Activated CD8-positive, alpha-beta memory T cell treated with anti-CD3 and anti-CD28 coated beads for 4 hours (primary cell): ENCODE data around the gene ABLIM1.

Experiments
- DNase-seq, 2 donors: peaks; one replicate each; pipeline ENCODE4 v3.0.0-alpha.2; 2020; ENCODE audit warnings: low read depth in 2 of 2

Gene ABLIM1

DNA sequence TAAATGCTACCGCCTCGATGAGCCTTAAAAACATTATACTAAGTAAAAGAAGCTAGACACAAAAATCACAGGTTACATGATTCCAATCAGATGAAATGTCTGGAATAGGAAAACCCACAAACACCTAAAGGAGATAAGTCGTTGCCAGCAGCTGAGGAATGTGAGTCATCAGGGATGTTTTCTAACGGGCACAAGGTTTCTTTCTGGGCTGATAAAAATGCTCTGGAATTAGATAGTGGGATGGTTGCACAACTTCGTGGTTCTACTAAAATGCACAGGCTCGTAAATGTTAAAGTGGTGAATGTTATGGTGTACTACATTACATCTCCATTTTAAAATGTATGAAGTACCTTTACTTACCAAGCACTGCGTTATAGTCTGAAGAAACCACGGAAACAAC lies 9.7 kb downstream of the ABLIM1 start:
- DNase-seq: no peak

DNA sequence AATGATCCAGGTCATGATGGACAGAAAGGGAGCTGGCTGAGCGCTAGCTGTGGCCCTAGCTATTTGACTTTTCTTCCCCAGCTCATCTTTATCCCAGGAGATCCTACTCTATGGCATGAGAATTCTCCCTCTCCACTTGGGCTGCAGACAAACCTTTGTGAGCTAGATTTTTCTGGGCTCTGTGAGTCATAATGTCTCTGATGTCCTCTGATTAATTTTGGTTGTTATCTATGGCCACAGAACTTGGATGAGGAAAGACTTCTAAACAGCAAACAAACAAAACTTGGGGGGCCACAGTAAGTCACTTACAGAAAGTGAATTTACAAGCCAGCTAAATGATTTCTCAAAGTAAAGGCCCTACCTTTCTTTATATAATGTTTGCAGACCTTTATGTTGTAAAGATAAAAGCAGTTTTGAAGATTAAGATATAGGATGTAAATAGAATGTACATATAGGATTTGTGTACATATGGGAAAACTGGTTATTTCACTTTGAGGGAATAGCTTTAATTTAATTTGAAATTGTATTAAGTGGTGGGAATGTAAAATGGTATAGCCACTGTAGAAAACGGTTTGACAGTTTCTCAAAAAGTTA lies 10.4 kb downstream of the ABLIM1 start:
- DNase-seq: no peak

DNA sequence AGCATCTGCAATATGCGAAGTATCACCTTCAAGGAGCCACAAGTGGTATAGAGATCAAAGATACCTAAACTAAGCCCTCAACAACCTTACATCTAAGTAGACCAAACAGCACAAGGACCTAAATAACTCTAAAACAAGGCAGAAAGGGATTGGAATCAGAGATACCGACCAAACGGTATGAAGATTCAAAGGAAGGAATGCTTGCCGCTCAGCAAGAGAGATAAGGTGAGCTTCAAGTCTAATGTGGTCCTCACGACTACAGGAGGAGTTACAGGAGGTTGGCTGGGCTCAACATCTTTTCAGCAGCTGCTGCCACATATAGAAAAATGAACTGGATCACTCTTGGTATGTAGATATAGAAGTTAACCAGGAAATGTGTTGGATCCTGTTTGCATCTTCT lies 11.6 kb downstream of the ABLIM1 start:
- no peak for DNase-seq

DNA sequence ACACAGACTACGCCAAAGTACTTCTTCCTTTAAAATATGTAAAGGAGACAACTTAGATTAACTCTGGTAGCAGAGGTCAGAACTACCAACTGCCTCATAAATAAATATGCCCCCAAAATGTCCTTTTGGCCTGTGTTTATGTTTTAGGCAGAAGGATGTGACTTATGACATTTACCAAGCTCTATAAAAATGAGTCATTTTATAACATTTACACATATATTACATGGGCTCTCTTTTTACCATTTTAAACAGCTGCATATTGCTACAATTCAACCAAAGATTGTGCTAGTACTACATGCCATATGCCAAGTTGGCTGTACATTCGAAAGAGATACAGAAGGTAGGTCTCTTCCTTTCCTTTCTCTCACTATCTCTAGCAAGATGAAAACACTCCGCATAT lies 12.4 kb downstream of the ABLIM1 start:
- no peak for DNase-seq

DNA sequence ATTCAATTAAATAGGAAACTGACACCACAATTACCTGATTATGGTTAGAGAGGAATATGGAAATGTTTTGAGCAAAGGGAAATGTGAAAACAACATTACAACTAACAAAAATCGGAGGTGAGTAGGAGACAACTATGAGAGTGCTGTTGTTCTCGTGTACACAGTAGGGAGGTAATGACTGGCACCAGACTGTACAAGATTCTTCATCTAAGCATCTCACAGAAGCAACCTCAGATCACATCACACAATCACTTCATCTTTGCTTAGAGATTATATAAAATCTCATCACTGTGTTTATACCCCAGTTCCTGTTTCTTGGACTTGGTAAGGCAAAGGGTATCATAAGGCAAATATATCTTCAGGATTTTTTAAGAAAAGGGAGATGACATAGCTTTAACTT lies 14.9 kb downstream of the ABLIM1 start:
- no peak for DNase-seq

DNA sequence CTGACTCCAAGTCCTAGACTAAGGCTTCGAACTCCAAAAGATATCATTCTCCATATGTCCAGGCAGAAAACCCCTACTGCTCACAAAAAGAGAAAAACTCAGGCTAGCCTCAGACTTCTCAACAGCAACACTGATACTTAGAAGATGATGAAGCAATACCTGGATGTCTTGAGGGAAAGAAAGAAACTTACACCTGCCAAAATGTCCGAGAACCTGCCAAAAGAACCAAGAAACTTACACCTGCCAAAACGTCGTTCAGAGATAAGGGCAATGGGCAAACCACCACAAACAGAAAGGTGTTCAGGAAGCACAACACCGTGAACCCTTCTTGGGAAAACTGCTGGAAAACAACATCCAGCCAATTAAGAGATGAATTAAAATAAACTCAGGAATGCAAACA lies 15.3 kb downstream of the ABLIM1 start:
- DNase-seq: no peak

DNA sequence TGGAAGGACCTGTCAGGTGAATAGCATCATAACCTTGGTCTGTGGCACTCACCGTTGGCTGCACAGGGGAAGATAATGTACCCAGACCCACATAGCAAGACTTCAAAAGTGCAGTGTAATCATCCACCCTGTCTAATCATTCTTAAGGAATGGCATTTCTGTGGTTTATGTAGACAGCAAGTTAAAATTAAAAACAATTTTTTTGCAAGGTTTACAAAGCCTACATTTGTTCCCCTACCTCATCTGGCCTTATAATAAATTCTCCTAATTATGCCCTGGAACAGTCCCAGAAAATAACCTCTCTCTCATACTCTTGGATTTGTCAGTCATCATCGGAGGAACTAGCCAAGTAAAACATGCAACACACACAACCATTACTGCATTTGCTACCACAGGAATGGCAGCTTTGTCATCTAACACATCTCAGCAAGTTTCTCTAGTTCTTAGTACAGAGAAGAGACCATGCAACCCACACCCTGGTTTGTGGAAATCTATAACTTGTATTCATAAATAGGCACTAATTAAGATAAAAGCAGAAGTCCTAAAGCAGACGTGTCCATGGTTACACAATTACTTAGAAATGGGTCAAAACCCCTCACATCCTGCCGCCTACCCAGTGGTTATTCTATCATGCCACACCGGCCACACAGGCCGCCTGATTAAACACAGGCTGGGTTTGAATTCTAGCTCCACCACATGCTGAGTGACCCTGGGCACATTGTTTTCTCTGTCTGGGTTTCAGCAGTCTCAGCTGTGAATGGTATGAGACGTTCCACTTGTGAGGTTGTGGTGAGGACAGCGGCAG lies 19.1 kb downstream of the ABLIM1 start:
- no peak for DNase-seq

DNA sequence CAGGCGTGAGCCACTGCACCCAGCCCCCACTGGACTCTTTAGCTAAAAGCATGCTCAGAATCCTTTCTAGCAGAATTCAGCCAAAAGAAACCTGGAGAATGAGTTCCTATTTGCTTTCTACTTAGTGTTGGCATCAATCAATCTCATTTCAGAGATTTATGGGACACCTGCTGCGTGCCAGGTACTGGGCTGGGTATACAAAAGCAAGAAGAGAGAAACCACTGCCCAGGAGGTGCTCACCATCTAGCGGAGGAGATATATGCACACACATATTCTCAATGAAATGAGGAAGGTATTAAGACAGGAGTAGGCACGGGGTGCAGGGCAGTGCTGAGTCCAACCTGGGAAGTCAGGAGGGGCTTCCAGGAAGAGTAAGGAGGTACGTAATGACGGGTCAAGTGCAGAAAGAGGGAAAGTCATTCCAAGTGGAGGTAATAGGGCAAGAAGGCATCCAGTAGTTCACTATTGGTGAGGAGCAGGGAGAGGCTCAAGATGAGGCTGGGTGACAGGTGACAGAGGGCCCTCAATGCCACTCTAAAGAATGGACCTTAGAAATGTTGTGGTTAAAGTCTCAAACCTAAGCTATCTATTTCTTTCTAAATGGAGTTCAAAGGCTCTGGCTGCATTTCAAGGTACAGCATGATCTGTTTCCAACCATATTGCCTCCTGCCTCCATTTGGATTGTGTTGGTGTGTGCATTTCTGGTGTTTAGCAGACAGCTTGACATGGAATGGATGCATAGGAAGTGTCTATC lies 22.1 kb downstream of the ABLIM1 start:
- DNase-seq: no peak

DNA sequence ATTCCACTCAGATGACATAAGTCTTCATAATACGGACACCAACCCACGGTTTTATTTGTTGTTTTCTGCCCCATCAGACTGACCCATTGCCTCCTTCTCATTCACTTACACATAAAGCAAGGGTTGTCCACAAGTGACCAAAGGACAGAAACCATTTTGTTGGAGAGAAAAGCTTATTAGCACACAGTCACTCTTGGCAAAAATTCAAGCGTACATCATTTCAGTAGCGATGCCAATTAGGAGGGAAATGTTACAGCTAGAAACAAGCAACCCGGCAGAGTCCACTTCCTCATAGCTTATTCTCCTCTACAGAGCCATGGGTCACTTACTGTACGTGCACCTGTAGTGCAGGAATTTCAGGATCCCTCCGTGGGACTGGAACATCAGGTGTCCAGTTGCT lies 23.0 kb downstream of the ABLIM1 start:
- no peak for DNase-seq

DNA sequence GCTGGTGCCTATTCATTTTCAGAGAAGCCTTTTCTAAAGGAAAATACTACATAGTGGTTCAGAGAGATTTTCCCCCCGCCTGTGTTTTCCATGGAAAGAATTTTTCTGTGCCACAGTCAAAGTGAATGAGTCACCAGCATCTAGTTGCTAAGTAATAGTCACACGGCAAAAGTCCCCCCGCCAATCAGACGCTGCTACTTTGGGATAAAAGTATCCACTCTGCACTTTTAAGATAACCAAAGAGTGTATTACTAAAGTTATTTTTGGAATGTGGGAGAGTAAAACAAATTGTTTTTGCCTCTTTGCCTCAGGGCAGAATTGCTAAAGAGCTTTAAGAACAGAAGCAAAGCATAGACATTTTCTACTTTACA lies 23.5 kb downstream of the ABLIM1 start:
- DNase-seq: no peak

DNA sequence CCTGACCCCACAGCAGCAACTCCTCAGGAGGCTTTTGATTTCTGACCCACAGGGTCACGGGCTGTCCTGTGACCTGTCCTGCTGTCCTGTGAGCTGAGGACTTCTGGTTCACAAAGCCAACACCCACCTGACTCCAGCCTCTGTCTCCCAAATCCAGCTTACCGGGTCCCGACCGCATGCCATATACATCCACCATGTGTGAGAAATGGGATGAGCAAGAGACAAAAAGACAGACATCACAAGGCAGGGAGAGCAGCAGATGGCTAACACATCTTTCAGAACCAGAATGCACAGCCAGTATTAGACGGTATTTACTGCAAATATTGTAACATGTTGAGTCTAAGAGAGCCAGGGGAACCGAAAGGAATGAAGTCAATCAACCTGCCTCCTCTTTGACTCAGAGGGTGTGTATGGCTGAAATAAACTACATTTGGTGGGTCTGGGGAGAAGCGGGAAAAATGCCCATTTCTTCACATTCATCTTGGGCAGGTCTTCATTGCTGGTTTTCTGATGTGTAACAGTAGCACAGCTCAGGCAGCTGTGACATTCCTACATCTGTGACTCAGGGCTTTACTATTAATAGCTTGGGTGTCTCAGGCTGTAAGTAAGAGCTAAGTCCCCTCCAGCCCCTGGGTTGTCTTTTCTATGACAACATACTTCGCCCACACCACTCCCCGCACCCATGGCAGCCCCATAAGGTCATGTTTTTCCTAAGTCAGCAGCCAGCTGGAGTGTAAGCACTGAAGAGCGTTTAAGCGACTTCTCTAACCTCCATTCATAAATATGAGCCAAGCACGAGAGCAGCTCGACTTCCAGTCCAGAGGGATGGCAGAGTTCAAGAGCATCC lies 25.0 kb downstream of the ABLIM1 start:
- no peak for DNase-seq

DNA sequence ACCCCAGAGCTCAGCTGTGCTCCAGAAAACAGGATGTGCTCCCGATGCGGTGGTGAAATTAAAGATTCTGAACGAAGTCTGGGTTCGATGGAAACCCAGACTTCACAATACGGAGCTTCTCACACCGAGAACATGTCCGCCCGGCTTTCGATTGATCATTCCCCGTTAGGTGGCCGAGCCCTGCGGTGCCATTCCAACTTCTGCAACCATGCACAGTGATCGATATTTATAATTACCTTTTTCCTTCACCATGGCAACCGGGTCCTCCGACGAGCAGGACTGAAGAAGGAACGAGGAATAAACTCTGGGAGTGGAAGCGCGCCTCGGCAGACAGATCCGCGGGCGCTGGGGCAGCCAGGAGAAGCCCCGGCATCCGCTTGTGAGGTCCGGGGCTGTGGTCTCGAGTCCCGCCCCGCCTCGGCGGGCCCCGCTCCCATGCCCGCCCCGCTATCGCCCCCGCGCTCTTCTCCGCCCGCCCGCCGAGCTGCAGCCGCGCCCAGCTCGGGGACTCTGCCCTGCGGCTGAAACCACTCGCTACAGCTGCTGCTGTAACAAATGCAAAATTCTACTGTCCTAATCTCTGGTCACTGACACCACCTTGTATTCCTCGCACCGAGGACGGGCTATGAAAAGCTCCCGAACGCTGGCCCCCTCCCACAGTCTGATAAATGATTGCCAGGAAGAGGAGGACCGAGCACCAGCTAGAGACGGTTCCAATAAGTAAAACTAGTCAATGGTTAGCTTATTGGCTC lies 26.2 kb downstream of the ABLIM1 start:
- no peak for DNase-seq

DNA sequence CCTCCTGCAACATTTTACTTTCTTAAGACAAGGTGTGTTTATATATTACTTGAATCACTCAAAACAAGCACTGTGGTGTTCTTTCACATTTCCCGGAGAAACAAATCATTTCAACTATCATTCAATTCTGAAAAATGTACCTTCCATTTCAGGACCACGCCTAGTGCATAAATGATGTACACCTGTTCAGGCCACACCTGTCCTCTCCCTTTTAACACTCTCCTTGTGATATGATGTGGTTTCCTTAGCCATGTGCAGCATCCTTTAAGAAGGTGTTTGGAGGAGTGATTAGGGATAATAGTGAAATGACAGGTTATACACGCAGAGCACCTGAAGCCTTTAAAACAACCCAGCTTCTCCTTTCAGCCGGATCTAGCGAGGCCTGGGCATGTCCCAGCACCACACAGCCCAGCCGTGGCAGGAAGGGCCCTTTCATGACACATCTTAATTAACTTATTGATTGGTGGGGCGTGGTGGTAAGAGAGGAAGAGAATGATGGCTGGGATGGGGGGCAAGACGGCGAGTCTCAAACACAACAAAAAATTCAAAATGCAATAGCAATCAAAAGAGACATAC lies 26.9 kb downstream of the ABLIM1 start:
- no peak for DNase-seq

DNA sequence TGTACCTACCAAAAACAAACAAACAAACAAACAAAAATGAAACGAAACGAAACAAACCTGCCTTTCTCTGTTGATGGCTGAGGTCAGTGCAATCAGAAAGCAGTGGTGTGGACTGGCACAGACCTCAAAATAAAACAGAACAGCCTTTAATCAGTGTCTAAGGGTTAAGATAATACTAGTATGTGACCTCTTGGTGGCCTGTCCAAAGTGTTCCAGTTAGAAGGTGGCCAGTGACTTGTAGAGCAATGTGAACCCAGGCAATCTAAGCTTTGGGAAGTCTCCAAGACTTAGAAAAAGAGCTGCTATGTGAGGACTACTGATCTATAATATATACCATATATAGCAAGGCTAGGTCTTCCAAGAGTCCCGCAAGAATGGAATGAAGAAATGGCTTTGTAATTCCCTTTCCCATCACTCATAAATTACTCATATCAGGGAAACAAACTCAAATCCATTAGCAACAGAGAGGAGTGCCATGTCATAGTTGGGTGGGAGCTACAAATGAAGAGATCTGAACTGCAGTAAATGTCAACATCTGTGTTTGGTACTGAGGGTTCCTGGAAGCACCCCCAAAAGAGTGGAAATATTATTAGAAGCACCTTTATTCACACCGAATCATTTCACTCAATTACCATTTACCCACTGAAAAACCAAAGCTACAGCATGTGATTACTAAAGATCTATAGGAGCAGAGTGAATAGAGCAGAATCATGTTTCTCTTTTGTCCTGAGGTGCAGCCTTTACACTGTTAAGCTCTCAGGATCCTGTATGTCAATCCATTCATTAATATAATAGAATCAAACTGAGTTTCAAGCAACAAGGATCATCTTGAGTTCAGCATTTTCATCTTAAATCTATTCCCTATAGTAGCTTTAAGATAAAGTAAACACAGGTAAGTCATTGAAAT lies 28.0 kb downstream of the ABLIM1 start:
- DNase-seq: no peak

DNA sequence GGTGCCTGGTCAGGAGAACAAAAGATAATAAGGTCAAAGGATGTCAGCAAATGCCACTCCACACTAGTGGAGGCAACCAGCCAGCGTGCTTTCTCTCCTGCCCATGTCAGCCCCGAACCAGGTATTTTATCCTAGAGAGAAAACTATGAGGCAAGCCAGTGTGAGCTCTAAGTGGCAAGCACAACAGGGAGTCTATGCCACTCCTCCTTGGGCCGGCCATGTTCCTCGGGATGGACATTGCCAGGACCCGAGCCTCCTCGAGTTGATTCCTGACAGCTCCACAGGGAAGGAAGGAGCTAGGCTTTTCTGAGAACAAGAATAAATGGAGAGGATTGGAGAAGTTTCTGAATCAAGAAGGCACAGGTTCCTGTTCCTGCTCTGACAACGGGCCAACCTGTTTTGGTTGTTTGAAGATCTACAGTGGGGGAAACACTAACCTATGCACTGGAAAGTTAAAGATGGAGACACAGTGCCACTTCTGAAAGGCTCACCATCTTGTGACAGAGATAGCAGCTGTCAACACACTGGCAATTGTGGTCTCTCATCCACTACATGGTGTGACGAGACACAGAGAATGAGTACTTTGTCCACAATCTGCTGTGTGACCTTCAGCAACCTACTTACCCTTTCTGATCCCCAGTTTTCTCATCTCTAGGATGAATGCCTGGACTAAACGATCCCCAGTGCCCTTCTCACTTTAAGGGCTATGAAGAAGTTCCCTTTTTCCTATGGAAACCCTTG lies 28.8 kb downstream of the ABLIM1 start:
- no peak for DNase-seq

DNA sequence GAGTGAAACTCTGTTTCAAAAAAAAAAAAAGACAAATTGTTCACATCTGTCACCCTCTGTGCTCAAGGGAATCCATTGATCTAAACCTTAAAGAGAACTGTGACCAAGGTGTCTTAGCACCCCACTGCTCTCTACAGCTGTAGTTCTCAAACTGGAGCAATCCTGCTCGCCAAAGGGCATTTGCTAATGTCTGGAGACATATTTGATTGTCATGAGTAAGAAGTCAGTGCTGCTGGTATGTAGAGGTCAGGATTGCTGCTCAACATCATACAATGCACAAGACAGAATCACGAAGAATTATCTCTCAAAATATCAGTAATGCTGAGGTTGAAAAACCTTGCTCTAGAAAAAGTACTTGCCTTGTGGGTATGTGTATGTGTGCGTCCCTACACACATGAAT lies 30.0 kb downstream of the ABLIM1 start:
- DNase-seq: no peak

DNA sequence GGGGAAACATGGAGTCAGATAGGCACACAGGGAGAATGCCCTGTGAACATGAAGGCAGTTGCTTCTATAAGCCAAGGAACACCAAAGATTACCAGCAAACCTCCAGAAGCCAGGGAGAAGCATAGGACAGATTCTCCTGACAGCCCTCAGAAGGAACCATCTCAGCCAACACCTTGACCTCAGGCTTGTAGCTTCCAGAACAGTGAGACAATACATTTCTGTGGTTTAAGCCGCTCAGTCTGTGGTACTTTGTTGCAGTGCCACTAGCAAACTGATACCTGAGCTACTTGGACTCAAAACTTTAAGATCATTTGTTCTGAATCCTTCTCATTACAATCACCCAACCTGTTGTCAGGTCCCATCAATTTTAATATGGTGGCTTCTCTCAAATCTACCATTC lies 31.2 kb downstream of the ABLIM1 start:
- DNase-seq: no peak

DNA sequence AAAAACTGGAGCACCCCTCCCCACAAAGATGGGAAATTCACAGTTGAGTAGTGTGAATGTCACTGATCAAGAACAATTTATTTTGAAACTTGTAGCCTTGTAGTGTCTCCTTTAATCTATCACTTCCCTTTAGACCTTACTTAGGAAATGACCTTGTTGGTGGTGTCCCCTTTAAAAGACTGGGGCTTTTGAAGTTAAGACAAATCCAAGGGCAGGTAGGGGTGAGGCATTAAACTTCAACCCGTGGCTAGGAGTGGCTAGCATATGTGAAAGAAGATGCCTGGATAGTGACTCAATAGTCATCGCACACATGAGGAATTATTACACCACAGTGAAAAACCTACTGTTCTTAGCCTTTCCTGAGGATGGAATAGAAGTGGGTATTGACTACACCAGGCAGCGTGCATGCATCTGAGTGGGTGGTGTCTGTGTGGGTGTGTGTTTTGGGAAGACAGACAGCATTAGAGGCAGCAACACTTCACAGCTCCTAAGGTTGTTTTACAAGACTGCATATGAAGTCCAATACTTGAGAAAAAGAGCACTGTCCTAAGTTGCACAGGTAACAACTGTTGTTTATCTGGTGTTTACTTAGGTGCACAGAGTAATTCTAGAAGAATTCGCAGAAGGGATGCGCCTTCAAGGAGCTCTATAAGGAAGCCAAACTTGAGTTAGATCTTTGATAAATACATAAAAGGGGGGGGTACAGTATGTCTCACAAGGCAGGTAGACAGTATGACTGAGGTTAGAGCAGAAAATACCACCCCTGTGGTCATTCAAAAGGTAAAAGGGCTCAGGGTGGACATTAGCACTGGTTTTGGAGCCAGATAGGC lies 32.9 kb downstream of the ABLIM1 start:
- DNase-seq: no peak
